Lower lobe of right lung (tissue), 2 donors: Measurements from ENCODE around the gene MICAL1. TPM values are rescaled to one million over a fixed set of nuclear protein-coding genes. Genes with fewer than 3 reads are reported as not detected.

Source experiments
- ATAC-seq, 2 donors: fragments of 200-7000 bp; cut with Tn5 transposase; one replicate each; pipeline ENCODE4 v1.9.1; 2020 to 2022; ENCODE audit warnings: mild to moderate bottlenecking in 2 of 2, moderate library complexity in 2 of 2
- DNase-seq: peaks from one replicate; pipeline ENCODE4 v3.0.0-alpha.2; 2020
- H3K27ac ChIP-seq: fragments of 200-600 bp; one replicate; pipeline ENCODE4 v1.8.0; 2022
- H3K27me3 ChIP-seq: fragments of 200-600 bp; one replicate; pipeline ENCODE4 v1.8.0; 2022; ENCODE audit warnings: low read depth
- H3K36me3 ChIP-seq: fragments of 200-600 bp; one replicate; pipeline ENCODE4 v1.8.0; 2022; ENCODE audit warnings: mild to moderate bottlenecking
- H3K4me1 ChIP-seq: fragments of 200-600 bp; one replicate; pipeline ENCODE4 v1.8.0; 2022
- H3K4me3 ChIP-seq: fragments of 200-600 bp; one replicate; pipeline ENCODE4 v1.8.0; 2022; ENCODE audit warnings: mild to moderate bottlenecking
- H3K9me3 ChIP-seq: fragments of 200-600 bp; one replicate; pipeline ENCODE4 v1.8.0; 2022
- intact Hi-C: fragments of 100-400 bp; cut with DNase I; formaldehyde crosslinking; loops from one replicate; pipeline ENCODE4 v1.11.0; 2022
- total RNA-seq: library from RNA; stranded (reverse); fragmentation: NEBNext Ultra II Directional; extraction: Animal tissue kit (Norgen Biotek cat#: 25700); gene quantifications from one replicate; pipeline ENCODE4 v1.2.1, GENCODE V29; 2021
- TF ChIP-seq, protein P1 (sequence below): fragments of 200-600 bp; IDR thresholded peaks from one replicate; pipeline ENCODE4 v1.8.0; 2022; ENCODE audit warnings: antibody characterized with exemption, mild to moderate bottlenecking
- donor health status: DM: no; HTN: yes; CAD: no; lungs with severe emphysema.

The MICAL1 gene
- total RNA-seq, 1 donor from 2014 or later = 79.4 TPM

GRCh38 chr6:109493865-109494264 lies 38.3 kb upstream of the MICAL1 start:
- Histone ChIP-seq H3K9me3 (no peaks in the 10 kb centered on the region), H3K4me1 (no peaks in the 10 kb centered on the region), H3K27me3 (no peaks in the 10 kb centered on the region), H3K4me3 (no peak overlapping the region), H3K27ac (no peak overlapping the region), H3K36me3 (no peaks in the 10 kb centered on the region)
- ATAC-seq (no peak), DNase-seq (no peak)
- intact Hi-C loops = no loop called here
- TF ChIP-seq, protein P1, sequence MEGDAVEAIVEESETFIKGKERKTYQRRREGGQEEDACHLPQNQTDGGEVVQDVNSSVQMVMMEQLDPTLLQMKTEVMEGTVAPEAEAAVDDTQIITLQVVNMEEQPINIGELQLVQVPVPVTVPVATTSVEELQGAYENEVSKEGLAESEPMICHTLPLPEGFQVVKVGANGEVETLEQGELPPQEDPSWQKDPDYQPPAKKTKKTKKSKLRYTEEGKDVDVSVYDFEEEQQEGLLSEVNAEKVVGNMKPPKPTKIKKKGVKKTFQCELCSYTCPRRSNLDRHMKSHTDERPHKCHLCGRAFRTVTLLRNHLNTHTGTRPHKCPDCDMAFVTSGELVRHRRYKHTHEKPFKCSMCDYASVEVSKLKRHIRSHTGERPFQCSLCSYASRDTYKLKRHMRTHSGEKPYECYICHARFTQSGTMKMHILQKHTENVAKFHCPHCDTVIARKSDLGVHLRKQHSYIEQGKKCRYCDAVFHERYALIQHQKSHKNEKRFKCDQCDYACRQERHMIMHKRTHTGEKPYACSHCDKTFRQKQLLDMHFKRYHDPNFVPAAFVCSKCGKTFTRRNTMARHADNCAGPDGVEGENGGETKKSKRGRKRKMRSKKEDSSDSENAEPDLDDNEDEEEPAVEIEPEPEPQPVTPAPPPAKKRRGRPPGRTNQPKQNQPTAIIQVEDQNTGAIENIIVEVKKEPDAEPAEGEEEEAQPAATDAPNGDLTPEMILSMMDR = no peak

DNA sequence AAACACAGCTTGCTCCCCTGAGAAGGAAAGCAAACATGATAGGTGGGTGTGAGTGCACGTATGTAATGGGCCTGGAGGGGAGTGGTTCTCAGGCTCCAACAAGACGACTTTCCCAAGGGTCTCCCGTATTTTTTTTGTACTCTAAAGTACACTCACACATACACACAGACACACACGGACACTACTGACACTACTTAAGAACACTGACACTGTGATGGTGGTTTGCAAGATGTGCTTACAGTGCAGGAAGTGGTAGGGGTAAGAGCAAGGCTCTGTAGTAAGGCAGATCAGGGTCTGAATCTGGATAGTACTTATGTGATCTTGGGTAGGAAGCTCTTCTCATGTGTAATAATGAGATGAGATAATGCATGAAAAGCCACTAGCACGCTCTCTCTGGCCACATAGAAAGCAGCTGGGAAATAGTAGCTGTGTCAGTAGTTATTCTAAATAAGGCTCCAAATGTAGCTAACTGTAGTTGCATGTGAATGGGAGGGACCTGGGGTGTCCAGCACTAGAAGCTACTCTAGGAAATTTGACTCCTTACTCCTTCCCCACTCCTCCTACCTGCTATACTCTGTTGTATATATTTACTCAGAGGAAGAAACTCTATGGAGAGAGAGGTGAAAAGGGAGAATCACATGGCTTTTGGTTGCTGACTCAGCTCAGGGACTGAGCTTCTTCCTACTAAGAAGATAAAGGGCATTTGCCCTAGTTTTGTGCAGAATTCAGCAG lies 35.8 kb upstream of the MICAL1 start:
- TF ChIP-seq, protein P1 = no peak

DNA sequence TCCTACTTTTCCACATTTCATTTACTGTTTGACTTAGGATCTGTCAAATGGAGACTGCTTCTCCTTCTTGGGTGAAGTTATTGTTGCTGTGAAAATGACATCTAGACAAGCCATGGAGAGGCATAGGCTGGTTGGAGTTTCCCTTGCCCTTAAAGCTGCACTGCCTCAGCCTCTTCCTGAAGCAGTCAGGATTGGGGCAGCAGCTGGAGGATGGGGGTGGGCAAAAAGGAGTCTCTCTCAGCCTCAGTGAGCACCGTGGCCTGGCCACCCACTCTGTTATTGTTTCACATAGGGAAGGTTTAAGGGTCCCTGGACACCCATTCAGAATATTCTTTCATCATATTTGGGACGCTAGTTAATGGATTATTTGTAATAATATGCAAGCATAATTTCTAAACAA lies 35.1 kb upstream of the MICAL1 start:
- H3K27ac ChIP-seq = no peak overlapping the region
- no peaks in the 10 kb centered on the region for H3K27me3 ChIP-seq
- intact Hi-C loops = no loop called here
- no peak overlapping the region for H3K4me3 ChIP-seq
- TF ChIP-seq, protein P1 = no peak
- no peaks in the 10 kb centered on the region for H3K9me3 ChIP-seq
- H3K36me3 ChIP-seq = no peaks in the 10 kb centered on the region
- no peak for DNase-seq
- ATAC-seq = no peak
- H3K4me1 ChIP-seq = no peaks in the 10 kb centered on the region

More for the DNA sequence above, 35.8 kb upstream of the MICAL1 start:
- no peaks in the 10 kb centered on the region for H3K9me3 ChIP-seq
- no peak overlapping the region for H3K4me3 ChIP-seq
- DNase-seq (no peak), ATAC-seq (peak; percentile 52 to 75)
- H3K36me3 ChIP-seq = no peaks in the 10 kb centered on the region
- no peaks in the 10 kb centered on the region for H3K4me1 ChIP-seq
- intact Hi-C loops = no loop called here
- no peaks in the 10 kb centered on the region for H3K27me3 ChIP-seq
- H3K27ac ChIP-seq = no peak overlapping the region

- TF ChIP-seq, protein P1 = no peak
- no peak overlapping the region for H3K27ac ChIP-seq
- ATAC-seq = no peak
- H3K9me3 ChIP-seq = no peaks in the 10 kb centered on the region
- peaks cover 5% of the 10 kb centered on the region for H3K4me1 ChIP-seq
- H3K27me3 ChIP-seq = no peaks in the 10 kb centered on the region
- no peak for DNase-seq
- no peaks in the 10 kb centered on the region for H3K36me3 ChIP-seq
- intact Hi-C loops = no loop called here
- no peak overlapping the region for H3K4me3 ChIP-seq
Measured at GRCh38 chr6:109488001-109488400, 32.4 kb upstream of the MICAL1 start.

GRCh38 chr6:109486068-109486467 lies 30.5 kb upstream of the MICAL1 start:
- no peak overlapping the region for H3K4me3 ChIP-seq
- no peak for DNase-seq
- H3K4me1 ChIP-seq = peaks cover 19% of the 10 kb centered on the region
- no peak overlapping the region for H3K27ac ChIP-seq
- no peak for ATAC-seq
- intact Hi-C loops = no loop called here
- H3K9me3 ChIP-seq = no peaks in the 10 kb centered on the region
- TF ChIP-seq, protein P1 = no peak
- no peaks in the 10 kb centered on the region for H3K27me3 ChIP-seq
- peaks cover 9% of the 10 kb centered on the region for H3K36me3 ChIP-seq
